ENCODE data around the gene OR4K14.
"Not testable (repeated sequence)": the region's sequence is repeated elsewhere in the genome, so short reads cannot be mapped to it uniquely, and the experiment has no call there.

Gene OR4K14, protein sequence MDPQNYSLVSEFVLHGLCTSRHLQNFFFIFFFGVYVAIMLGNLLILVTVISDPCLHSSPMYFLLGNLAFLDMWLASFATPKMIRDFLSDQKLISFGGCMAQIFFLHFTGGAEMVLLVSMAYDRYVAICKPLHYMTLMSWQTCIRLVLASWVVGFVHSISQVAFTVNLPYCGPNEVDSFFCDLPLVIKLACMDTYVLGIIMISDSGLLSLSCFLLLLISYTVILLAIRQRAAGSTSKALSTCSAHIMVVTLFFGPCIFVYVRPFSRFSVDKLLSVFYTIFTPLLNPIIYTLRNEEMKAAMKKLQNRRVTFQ

DNA sequence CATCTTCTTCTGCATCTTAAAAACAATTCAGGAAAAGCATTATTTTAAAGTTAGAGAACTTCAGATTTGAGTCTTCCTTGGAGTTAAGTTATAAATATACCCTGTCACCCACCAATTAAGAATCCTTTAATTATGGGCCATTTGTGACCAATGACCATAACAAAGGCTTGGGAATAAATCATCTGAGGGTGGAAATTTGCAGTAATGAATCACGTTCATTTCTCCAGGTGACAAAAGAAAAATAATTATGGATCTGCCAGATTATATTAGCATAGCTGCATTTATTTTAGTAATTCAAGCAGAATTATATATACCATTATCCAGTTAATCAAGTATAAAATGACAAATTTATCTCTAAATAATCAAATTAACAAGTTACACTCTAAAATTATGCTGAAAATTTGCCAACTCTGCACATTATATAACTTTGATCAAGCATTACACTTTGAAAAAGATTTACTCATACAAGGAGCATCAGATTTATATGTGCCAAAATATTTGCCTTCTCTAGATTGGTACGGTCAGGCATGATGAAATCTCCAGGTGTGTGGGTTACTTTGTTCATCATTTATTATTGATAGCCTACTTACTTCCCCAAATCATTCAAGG lies at the start of gene OR4K14:
OR4K14 (minus strand) TSS at position 51 of the 609 bp plus-strand sequence. CDS start 4,114 bp downstream, outside the sequence.
- DNase-seq: no peak

DNA sequence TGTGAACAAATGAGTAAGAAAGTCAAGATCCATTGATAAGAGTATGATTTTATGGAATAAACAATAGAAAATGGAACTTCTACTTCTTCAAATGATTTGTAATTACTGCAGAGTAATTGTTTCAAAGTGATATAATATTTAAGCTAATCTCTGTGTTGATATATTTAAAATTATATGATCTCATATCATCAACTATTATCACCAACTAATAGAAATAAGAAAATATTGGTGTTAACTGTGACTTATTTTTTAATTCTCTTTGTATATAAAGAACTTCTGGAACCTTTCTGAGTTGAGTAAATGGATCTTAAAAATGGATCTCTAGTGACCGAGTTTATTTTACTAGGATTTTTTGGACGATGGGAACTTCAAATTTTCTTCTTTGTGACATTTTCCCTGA lies 40.6 kb upstream of the OR4K14 start, which contains the start of gene OR4L1:
OR4L1 (plus strand) TSS at position 301 of the 400 bp plus-strand sequence; CDS start at position 301, 0 bp downstream.
- no peak for DNase-seq

DNA sequence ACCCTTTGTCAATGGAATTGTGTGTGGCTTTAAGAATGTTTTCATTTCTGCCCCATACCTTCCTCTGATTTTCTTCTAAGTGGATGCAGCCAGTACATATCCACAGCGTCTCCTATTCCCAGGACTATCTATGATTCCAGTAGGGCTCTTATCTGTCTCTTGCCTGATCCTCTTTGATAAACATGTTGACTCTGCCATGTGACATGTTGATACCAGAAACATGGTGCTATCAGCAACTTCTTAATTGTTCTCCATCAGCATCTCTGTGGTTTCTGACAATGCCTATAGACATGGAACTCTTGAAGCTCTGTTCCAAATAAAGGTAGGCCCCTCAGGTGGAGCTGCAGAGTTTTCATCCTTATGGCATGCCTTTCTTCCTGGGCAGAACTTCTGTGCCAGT lies 29.1 kb upstream of the OR4K14 start:
- no peak for DNase-seq

DNA sequence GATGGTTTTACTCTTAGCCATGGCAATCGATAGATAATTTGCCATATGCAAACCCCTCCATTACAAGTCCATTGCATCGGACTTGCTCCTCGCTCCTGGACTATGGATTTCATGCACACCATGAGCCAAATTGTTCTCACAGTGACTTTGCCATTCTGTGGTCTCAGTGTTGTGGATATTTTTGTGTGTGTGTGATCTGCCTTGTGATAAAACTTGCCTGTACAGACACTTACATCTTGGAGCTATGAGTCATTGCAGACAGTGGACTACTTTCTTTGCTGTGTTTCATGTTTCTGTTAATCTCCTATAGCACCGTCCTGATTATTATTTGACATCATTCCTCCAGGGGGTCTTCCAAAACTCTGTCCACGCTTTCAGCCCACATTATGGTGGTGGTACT lies 25.1 kb upstream of the OR4K14 start:
- no peak for DNase-seq

DNA sequence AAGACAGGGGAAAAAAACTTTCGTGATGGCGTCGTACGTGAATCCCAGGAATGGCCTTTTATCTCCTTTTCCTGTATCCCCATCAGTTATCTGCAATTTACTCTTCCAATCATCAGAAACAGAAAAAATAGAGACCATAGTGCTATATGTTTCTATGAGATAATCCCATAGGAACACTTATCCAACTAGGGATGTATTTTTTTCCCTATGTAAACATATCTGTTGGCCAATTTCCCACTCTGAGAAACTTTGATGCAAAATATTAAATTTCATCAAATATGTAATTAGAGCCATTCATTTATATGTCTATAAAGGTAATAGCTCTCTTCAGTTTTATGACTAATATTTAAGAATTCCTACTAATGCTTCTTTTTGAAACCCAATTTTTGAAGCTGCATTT lies 16.8 kb upstream of the OR4K14 start, which contains the start of gene OR4K13:
OR4K13 (minus strand) TSS at position 101 of the 400 bp plus-strand sequence. CDS start 1,280 bp downstream, outside the sequence.
- DNase-seq: no peak

DNA sequence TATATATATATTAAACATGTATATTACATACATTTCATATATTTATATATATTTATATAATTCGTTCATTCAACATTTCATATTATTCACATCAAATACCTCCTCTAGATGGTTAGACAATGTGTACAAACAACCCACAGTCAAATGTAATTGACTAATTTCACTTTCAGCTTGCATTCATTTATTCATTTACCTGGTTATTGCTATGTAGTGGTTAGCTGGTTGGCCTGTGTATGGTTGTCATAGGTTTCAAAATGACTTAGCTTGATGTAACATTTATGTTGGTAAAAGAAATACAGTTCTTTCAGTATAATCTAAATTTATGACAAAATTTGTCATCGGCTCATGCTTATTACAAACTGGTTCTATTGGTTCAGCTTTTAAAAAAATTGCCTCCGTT lies 16.3 kb upstream of the OR4K14 start:
- DNase-seq: no peak

DNA sequence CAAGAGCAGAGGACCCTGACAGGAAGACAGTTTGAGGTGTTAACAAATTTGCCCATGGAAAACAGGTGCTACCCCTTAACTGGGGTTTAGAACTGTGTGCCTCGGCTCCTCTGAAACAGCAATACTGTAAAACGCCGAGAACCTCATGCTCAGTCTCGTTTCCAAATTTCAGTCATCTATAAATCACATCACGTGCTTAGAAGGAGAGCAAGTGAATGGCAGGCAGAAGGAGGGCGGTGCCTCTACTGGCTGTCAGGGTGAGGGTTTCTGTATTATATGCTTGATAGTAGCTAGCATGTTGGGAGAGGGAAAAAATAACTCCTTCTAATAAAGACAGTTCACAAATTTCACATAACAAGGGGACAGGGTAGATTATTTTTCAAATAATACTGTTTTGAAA lies 12.0 kb upstream of the OR4K14 start:
- no peak for DNase-seq

DNA sequence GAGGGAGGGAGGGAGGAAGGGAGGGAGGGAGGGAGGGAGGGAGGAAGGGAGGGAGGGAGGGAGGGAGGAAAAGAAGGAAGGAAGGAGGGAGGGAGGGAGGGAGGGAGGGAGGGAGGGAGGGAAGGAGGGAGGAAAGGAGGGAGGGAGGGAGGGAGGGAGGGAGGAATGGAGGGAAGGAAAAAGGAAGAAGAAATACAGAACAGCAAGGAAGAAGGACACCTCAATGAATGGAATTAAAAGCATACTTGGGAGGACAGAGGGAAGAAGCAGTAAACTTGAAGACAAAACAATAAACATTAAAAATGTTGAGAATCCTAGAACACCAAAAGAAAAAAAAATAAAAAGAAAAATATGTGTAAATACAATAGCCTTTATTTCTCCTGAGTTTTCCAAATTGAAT lies 11.0 kb downstream of the OR4K14 start:
- no peak for DNase-seq

DNA sequence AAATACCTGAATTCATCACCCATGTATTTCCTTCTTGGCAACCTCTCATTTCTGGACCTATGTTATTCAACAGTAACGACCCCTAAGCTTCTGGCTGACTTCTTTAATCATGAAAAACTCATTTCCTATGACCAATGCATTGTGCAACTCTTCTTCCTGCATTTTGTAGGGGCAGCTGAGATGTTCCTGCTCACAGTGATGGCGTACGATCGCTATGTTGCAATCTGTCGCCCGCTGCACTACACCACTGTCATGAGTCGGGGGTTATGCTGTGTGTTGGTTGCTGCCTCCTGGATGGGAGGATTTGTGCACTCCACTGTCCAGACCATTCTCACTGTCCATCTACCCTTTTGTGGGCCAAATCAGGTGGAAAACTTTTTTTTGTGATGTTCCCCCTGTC lies 16.8 kb downstream of the OR4K14 start:
- no peak for DNase-seq

DNA sequence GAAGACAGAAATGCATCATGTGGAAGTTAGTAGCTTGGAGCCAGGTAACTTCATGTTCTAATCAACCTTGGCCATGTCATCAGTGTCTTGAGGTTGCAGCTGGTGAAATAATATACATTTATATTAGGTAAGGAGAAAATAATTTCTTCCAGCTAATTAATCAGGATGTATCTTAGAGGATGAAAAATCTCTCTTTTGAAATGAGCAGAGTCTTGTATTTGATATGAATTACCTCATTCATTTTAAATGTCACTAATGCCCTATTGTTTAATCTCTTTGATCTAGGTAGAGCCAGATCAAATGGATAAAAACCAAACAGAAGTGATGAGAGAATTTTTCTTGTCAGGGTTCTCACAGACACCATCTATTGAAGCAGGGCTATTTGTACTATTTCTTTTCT lies 17.2 kb downstream of the OR4K14 start, which contains the start of gene OR4Q2:
OR4Q2 (plus strand) TSS at position 301 of the 400 bp plus-strand sequence.
- DNase-seq: no peak

DNA sequence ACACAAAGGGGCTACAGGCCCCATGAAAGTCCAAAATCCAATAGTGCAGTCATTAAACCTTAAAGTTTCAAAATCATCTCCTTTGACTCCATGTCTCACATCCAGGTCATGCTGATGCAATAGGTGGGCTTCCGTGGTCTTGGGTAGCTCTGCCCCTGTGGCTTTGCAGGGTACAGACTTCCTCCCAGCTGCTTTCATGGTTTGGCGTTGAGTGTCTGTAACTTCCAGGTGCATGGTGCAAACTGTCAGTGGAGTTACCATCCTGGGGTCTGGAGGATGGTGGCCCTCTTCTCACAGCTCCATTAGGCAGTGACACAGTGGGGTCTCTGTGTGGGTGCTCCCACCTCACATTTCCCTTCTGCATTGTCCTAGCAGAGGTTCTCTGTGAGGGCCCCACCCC lies 25.7 kb downstream of the OR4K14 start:
- DNase-seq: no peak

DNA sequence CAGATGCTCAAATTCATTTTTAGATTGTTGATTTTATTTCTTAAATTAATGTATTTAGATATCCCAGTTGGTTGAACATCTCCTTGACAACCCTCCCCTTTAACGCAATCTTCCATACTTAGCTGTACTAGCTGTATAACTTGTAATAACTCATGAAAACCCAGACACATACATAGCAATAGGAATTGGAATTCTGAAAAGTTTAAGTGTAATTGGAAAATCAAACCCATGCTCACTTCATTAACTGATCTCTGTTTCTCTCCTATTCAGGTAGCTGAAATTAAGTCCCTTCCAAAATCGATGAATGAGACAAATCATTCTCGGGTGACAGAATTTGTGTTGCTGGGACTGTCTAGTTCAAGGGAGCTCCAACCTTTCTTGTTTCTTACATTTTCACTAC lies 43.8 kb downstream of the OR4K14 start, which contains the start of gene OR4K15:
OR4K15 (plus strand) TSS at position 301 of the 400 bp plus-strand sequence; CDS start at position 301, 0 bp downstream.
- no peak for DNase-seq

DNA sequence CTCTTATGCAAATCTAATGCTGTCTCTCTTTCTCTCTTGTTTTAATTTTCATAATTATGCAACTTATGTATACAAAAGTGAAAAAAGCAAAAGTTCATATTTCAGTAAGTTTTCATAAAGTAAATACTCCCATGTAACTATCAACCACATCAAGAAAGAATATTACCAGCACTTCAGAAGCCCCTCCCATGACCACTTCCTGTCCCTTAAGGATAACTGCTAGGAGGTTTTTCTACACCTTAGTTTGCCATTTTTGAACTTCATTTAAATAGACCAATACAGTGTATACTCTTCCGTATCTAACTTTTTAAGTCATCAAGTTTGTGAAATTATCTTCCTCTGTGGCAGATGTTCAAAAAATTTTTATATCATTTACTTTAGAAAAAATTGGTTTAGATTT lies 44.3 kb downstream of the OR4K14 start:
- no peak for DNase-seq

DNA sequence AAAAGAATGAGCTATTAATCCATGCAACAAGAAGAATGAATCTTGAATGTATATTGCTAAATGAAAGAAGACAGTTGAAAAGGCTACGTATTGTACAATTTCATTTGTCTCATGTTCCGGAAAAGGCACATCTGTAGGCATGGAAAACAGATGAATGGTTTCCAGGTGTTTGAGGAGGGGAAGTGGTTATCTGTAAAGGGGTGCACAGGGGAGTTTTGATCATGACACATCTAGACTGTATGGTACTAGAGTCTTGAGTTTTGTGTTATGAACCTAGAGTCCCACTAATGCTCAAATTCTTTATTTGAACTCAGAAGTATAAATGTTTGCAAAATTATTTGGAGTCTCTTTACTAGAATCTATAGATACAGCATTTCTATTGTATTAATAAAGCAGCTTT lies 49.4 kb downstream of the OR4K14 start:
- not testable (repeated sequence) for DNase-seq
